GM10248 (cell line): ENCODE results near the gene ZNF566.
"Not testable (repeated sequence)": the region's sequence is repeated elsewhere in the genome, so short reads cannot be mapped to it uniquely, and the experiment has no call there.

ENCODE experiments used
- CTCF ChIA-PET: fragments of 300-600 bp; sonication (Branson Sonifier 250); formaldehyde crosslinking; extraction: SDS; loops from one replicate; lab custom pipeline; 2021; ENCODE audit warnings: antibody characterized with exemption; lab: Yijun Ruan, JAX
- POLR2A ChIA-PET: fragments of 350-650 bp; sonication (Branson Sonifier 250); formaldehyde crosslinking; extraction: SDS; loops from one replicate; lab custom pipeline; 2020; ENCODE audit warnings: antibody characterized with exemption; lab: Yijun Ruan, JAX
- DNase-seq: peaks from one replicate; pipeline ENCODE4 v3.0.0; 2012; ENCODE audit errors: extremely low spot score
- TF ChIP-seq, protein P1 (sequence below): IDR thresholded peaks from 2 replicates; pipeline ENCODE4 v1.5.1; 2012; ENCODE audit warnings: mild to moderate bottlenecking, low read depth; ENCODE audit errors: extremely low read depth, missing control alignments, control extremely low read depth

ZNF566 gene

DNA sequence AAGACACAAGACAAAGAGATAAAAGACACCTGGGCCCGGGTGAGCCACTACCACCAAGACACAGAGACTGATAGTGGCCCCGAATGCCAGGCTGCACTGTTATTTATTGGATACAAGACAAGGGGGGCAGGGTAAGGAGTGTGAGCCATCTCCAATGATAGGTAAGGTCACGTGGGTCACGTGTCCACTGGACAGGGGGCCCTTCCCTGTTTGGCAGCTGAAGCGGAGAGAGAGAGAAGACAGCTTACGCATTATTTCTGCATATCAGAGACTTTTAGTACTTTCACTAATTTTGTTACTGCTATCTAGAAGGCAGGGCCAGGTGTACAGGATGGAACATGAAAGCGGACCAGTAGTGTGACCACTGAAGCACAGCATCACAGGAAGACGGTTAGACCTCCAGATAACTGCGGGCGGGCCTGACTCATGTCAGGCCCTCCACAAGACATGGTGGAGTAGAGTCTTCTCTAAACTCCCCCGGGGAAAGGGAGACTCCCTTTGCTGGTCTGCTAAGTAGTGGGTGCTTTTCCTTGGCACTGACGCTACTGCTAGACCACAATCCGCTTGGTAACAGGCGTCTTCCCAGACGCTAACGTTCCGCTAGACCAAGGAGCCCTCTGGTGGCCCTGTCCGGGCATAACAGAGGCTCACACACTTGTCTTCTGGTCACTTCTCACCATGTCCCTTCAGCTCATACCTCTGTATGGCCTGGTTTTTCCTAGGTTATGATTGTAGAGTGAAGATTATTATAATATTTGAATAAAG, 3.5 kb upstream of the ZNF566 start:
- POLR2A ChIA-PET, DNase-seq: not testable (repeated sequence)
- TF ChIP-seq, protein P1, sequence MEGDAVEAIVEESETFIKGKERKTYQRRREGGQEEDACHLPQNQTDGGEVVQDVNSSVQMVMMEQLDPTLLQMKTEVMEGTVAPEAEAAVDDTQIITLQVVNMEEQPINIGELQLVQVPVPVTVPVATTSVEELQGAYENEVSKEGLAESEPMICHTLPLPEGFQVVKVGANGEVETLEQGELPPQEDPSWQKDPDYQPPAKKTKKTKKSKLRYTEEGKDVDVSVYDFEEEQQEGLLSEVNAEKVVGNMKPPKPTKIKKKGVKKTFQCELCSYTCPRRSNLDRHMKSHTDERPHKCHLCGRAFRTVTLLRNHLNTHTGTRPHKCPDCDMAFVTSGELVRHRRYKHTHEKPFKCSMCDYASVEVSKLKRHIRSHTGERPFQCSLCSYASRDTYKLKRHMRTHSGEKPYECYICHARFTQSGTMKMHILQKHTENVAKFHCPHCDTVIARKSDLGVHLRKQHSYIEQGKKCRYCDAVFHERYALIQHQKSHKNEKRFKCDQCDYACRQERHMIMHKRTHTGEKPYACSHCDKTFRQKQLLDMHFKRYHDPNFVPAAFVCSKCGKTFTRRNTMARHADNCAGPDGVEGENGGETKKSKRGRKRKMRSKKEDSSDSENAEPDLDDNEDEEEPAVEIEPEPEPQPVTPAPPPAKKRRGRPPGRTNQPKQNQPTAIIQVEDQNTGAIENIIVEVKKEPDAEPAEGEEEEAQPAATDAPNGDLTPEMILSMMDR: peak; percentile 73
- CTCF ChIA-PET: interaction anchor here (1.2 to 1.5 kb wide), 2 partner anchors 13 to 365 kb away, joined by 3 read pairs; no protein-coding TSS in a partner anchor

DNA sequence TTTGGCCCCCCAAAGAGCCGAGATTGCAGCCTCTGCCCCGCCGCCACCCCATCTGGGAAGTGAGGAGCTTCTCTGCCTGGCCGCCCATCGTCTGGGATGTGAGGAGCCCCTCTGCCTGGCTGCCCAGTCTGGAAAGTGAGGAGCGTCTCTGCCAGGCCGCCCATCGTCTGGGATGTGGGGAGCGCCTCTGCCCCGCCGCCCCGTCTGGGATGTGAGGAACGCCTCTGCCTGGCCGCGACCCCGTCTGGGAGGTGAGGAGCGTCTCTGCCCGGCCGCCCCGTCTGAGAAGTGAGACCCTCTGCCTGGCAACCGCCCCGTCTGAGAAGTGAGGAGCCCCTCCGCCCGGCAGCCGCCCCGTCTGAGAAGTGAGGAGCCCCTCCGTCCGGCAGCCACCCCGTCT, 1.5 kb upstream of the ZNF566 start:
- DNase-seq, POLR2A ChIA-PET: not testable (repeated sequence)

GRCh38 chr19:36489920-36490415, 607 bp upstream of the ZNF566 start:
- peak; percentile 79 for DNase-seq
- POLR2A ChIA-PET: interaction anchor here (0.5 kb wide), 1 partner anchor 103 kb away, joined by 3 read pairs; no protein-coding TSS in a partner anchor
- CTCF ChIA-PET: interaction anchor here (1.3 kb wide), 1 partner anchor 80 kb away, joined by 3 read pairs; no protein-coding TSS in a partner anchor
- TF ChIP-seq, protein P1: no peak

More for the DNA sequence above, 1.5 kb upstream of the ZNF566 start:
- CTCF ChIA-PET: not testable (repeated sequence)

- ChIA-PET POLR2A (no interaction called here), CTCF (interaction anchor here (1.3 kb wide), 1 partner anchor 81 kb away, joined by 3 read pairs; no protein-coding TSS in a partner anchor)
- peak; percentile 42 for DNase-seq
- TF ChIP-seq, protein P1: peak; percentile 13
These were observed 579 bp downstream of the ZNF566 start for GRCh38 chr19:36488846-36489117.

DNA sequence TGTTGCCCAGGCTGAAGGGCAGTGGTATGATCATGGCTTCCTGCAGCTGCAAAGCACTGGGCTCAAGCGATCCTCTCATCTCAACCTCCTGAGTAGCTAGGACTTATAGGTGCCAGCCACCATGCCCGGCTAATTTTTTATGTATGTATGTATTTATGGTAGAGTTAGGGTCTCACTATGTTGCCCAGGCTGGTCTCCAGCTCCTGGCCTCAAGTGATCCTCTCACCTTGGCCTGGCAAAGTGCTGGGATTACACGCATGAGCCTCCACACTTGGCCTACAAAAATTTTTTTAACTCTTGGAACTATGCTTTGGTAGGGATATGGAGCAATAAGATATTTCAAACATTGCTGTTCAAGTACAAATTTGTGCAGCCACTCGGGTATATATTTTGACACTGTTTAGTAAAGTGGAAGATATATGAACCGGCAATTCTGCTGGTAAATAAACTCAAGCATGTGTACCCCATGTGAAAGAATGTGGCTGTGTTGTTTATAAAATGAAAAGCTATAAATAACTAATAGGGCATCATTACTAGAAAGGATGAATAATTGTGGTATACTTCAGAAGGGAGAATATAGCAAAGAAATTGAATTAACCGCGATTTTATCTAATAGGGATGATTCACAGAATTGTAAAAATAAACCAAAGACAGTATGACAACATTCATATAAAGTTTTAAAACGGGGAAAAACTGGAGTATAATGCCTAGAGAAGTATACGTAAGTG, 1.1 kb downstream of the ZNF566 start:
- ChIA-PET POLR2A (no interaction called here), CTCF (interaction anchor here (0.9 kb wide), 1 partner anchor 9 kb away, joined by 3 read pairs; no protein-coding TSS in a partner anchor)

DNA sequence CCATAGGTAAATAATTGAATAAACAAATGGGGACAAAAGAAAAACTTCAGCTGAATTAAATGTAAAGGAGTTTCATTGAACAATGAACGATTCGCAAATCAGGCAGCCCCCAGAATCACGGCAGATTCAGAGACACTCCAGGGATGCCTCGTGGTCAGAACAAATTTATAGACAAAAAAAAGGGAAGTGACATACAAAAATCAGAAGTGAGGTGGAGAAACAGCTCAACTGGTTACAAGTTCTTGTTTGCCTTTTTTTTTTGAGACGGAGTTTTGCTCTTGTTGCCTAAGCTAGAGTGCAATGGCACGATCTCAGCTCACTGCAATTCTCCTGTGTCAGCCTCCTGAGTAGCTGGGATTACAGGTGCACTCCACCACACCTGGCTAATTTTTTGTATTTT, 5.7 kb downstream of the ZNF566 start:
- TF ChIP-seq, protein P1: no peak
- POLR2A ChIA-PET: no interaction called here
- CTCF ChIA-PET: interaction anchor here (1.3 to 1.7 kb wide), 2 partner anchors 11 to 203 kb away, joined by 3 to 5 read pairs; no protein-coding TSS in a partner anchor
- DNase-seq: no peak

More for the DNA sequence above, 1.1 kb downstream of the ZNF566 start:
- DNase-seq: no peak
- TF ChIP-seq, protein P1: no peak

- TF ChIP-seq, protein P1: no peak
- ChIA-PET POLR2A (no interaction called here), CTCF (interaction anchor here (1.3 to 1.7 kb wide), 2 partner anchors 11 to 203 kb away, joined by 3 to 5 read pairs; no protein-coding TSS in a partner anchor)
- no peak for DNase-seq
These were observed 6.5 kb downstream of the ZNF566 start for GRCh38 chr19:36482876-36483275.
